H1 (cell line): Measurements from ENCODE around the gene FOXO6. TPM values are rescaled to one million over a fixed set of nuclear protein-coding genes. Genes with fewer than 3 reads are reported as not detected.

ENCODE experiments used
- CTCF ChIA-PET: fragments of 300-600 bp; sonication (Branson Sonifier 250); formaldehyde crosslinking; loops from one replicate; lab custom pipeline; 2021; ENCODE audit not compliant: partially characterized antibody; lab: Charles Lee
- POLR2A ChIA-PET: fragments of 300-600 bp; sonication (Branson Sonifier 250); formaldehyde crosslinking; loops from one replicate; lab custom pipeline; 2021; ENCODE audit warnings: inconsistent platforms; ENCODE audit not compliant: partially characterized antibody; lab: Charles Lee
- DNase-seq, 2 experiments: peaks; one replicate each; pipeline versions ENCODE4 v3.0.0 to v3.0.0-alpha.2; 2010 to 2022; ENCODE audit warnings: low spot score in 2 of 2, low read depth in 1 of 2, mixed read lengths in 1 of 2
- FAIRE-seq: peaks from 2 replicates; lab custom pipeline; 2011; peaks lifted over from hg19 to GRCh38; lab: Jason Lieb, UNC
- H2AFZ ChIP-seq: 2 replicates; pipeline ENCODE4 v1.8.1; 2012; ENCODE audit warnings: low read length, inconsistent platforms
- H2AK5ac ChIP-seq: 2 replicates; pipeline ENCODE4 v1.6.1; 2013; ENCODE audit warnings: low read depth, low read length
- H2BK120ac ChIP-seq: replicated peaks from 2 replicates; pipeline ENCODE3; 2013; ENCODE audit warnings: low read depth, low read length, inconsistent platforms
- H2BK12ac ChIP-seq: 2 replicates; pipeline ENCODE4 v1.6.1; 2013; ENCODE audit warnings: low read depth, low read length
- H2BK15ac ChIP-seq: 2 replicates; pipeline ENCODE4 v1.6.1; 2013; ENCODE audit warnings: low read length
- H2BK20ac ChIP-seq: 2 replicates; pipeline ENCODE4 v1.6.1; 2013; ENCODE audit warnings: low read length
- H2BK5ac ChIP-seq: 2 replicates; pipeline ENCODE4 v1.6.1; 2013; ENCODE audit warnings: low read depth, low read length
- H3K14ac ChIP-seq: 2 replicates; pipeline ENCODE4 v1.6.1; 2013; ENCODE audit warnings: inconsistent platforms; ENCODE audit not compliant: insufficient read length
- H3K18ac ChIP-seq: 2 replicates; pipeline ENCODE4 v1.6.1; 2013; ENCODE audit warnings: low read length; ENCODE audit errors: extremely low read depth
- H3K23ac ChIP-seq: 2 replicates; pipeline ENCODE4 v1.6.1; 2013; ENCODE audit warnings: inconsistent platforms; ENCODE audit not compliant: insufficient read length
- H3K23me2 ChIP-seq: 2 replicates; pipeline ENCODE4 v1.6.1; 2013; ENCODE audit warnings: low read depth, low read length
- H3K27ac ChIP-seq: 2 replicates; pipeline ENCODE4 v1.6.1; 2011; ENCODE audit warnings: low read depth, low read length, inconsistent platforms
- H3K27me3 ChIP-seq, 4 experiments: replicated peaks in 1 of 4; 1 replicate in 1 of 4; 2 replicates in 3 of 4; pipeline versions ENCODE4 v1.6.1 to v1.8.1; 2011 to 2013; ENCODE audit warnings: low read length in 3 of 4, mild to moderate bottlenecking in 3 of 4, inconsistent platforms in 2 of 4, mixed read lengths in 2 of 4, moderate library complexity in 1 of 4; ENCODE audit not compliant: control insufficient read depth in 3 of 4, insufficient read depth in 3 of 4; ENCODE audit errors: extremely low read depth in 1 of 4
- H3K36me3 ChIP-seq, 4 experiments: 2 replicates each; pipeline versions ENCODE4 v1.6.1 to v1.8.1; 2011 to 2013; ENCODE audit warnings: mild to moderate bottlenecking in 4 of 4, low read length in 3 of 4, moderate library complexity in 2 of 4, control low read depth in 1 of 4, inconsistent platforms in 1 of 4; ENCODE audit not compliant: insufficient read depth in 4 of 4, control insufficient read depth in 2 of 4
- H3K4ac ChIP-seq: replicated peaks from 2 replicates; pipeline ENCODE3; 2013; ENCODE audit warnings: low read length, low read depth, mixed read lengths, inconsistent platforms; ENCODE audit not compliant: insufficient read length
- H3K4me1 ChIP-seq, 4 experiments: replicated peaks in 1 of 4; 1 replicate in 1 of 4; 2 replicates in 3 of 4; pipeline versions ENCODE4 v1.6.1 to v1.8.1; 2011 to 2013; ENCODE audit warnings: low read length in 3 of 4, inconsistent platforms in 2 of 4, mixed read lengths in 1 of 4; ENCODE audit not compliant: insufficient read depth in 4 of 4, control insufficient read depth in 3 of 4
- H3K4me2 ChIP-seq, 2 experiments: 2 replicates each; pipeline versions ENCODE4 v1.6.1 to v1.8.1; 2011 to 2013; ENCODE audit warnings: low read depth in 2 of 2, low read length in 2 of 2, control low read depth in 1 of 2, inconsistent platforms in 1 of 2, mild to moderate bottlenecking in 1 of 2; ENCODE audit not compliant: insufficient read depth in 1 of 2
- H3K4me3 ChIP-seq, 4 experiments: fragments of 200-600, 300-600 bp in 1 of 4; sonication (generic), shearing (Covaris generic), sonication (Bioruptor Twin) in 1 of 4; 2 replicates each; pipeline versions ENCODE4 v1.5.1 to v1.8.1; 2011 to 2016; ENCODE audit warnings: low read length in 4 of 4, low read depth in 3 of 4, control low read depth in 2 of 4, inconsistent platforms in 2 of 4, mild to moderate bottlenecking in 2 of 4, mixed read lengths in 1 of 4, moderate library complexity in 1 of 4; ENCODE audit not compliant: insufficient read depth in 2 of 4; ENCODE audit errors: extremely low read depth in 1 of 4
- H3K56ac ChIP-seq: replicated peaks from 2 replicates; pipeline ENCODE3; 2013; ENCODE audit warnings: low read depth, mild to moderate bottlenecking, mixed read lengths, low read length, inconsistent platforms; ENCODE audit not compliant: insufficient read length
- H3K79me1 ChIP-seq: 2 replicates; pipeline ENCODE4 v1.6.1; 2013; ENCODE audit warnings: low read depth, low read length, control low read depth
- H3K79me2 ChIP-seq, 2 experiments: 2 replicates each; pipeline versions ENCODE4 v1.6.1 to v1.8.1; 2012 to 2013; ENCODE audit warnings: low read length in 2 of 2, mild to moderate bottlenecking in 2 of 2, inconsistent platforms in 1 of 2; ENCODE audit not compliant: insufficient read depth in 2 of 2, control insufficient read depth in 1 of 2
- H3K9ac ChIP-seq, 4 experiments: replicated peaks in 1 of 4; 1 replicate in 1 of 4; 2 replicates in 3 of 4; pipeline versions ENCODE4 v1.6.1 to v1.8.1; 2011 to 2013; ENCODE audit warnings: low read depth in 3 of 4, low read length in 3 of 4, control low read depth in 2 of 4, mild to moderate bottlenecking in 2 of 4, moderate library complexity in 2 of 4, inconsistent platforms in 1 of 4; ENCODE audit errors: extremely low read depth in 1 of 4
- H3K9me3 ChIP-seq, 2 experiments: 2 replicates each; pipeline versions ENCODE4 v1.6.1 to v1.8.1; 2012 to 2013; ENCODE audit warnings: mild to moderate bottlenecking in 2 of 2, moderate library complexity in 2 of 2, control low read depth in 1 of 2, inconsistent platforms in 1 of 2, low read depth in 1 of 2, low read length in 1 of 2, mixed read lengths in 1 of 2; ENCODE audit not compliant: insufficient read depth in 2 of 2
- H4K20me1 ChIP-seq, 2 experiments: replicated peaks in 1 of 2; 2 replicates each; pipeline versions ENCODE3 to v1.8.1; 2011 to 2013; ENCODE audit warnings: inconsistent platforms in 2 of 2, low read length in 2 of 2, mild to moderate bottlenecking in 1 of 2; ENCODE audit not compliant: insufficient read depth in 2 of 2, control insufficient read depth in 1 of 2
- H4K5ac ChIP-seq: 2 replicates; pipeline ENCODE4 v1.6.1; 2013; ENCODE audit warnings: low read length, low read depth, mixed read lengths, inconsistent platforms; ENCODE audit not compliant: insufficient read length
- H4K8ac ChIP-seq: 2 replicates; pipeline ENCODE4 v1.8.0; 2013; ENCODE audit warnings: mild to moderate bottlenecking, moderate library complexity, low read length, inconsistent platforms; ENCODE audit not compliant: insufficient read depth; ENCODE audit errors: extremely low read depth
- H4K91ac ChIP-seq: replicated peaks from 2 replicates; pipeline ENCODE3; 2013; ENCODE audit warnings: low read length, mixed read lengths, inconsistent platforms; ENCODE audit not compliant: insufficient read length
- KDM4A ChIP-seq: IDR thresholded peaks from one replicate; pipeline ENCODE4 v1.7.1; 2012; ENCODE audit warnings: low read depth, mild to moderate bottlenecking, moderate library complexity, low read length, inconsistent platforms; ENCODE audit not compliant: severe bottlenecking
- YY1 ChIP-seq: IDR thresholded peaks from 2 replicates; pipeline ENCODE4 v1.6.1; 2011; ENCODE audit warnings: low read depth, mild to moderate bottlenecking, low read length
- WGBS, 2 experiments: shearing (Covaris generic) in 1 of 2; methylation state at CpG; one replicate each; pipeline versions ENCODE4 v1.1.6 to v1.1.7; 2013 to 2015; ENCODE audit warnings: low lambda C conversion rate in 2 of 2, mixed read lengths in 2 of 2, inconsistent platforms in 1 of 2, low coverage in 1 of 2, missing lambda C conversion rate in 1 of 2; ENCODE audit not compliant: insufficient replicate concordance in 2 of 2, insufficient coverage in 1 of 2, insufficient read length in 1 of 2; ENCODE audit errors: extremely low coverage in 1 of 2, missing lambda C conversion rate in 1 of 2; 5-methylcytosine and 5-hydroxymethylcytosine counted together
- polyA plus RNA-seq, 7 experiments: library from polyadenylated mRNA; depleted of rRNA in 3 of 7; stranded (reverse) in 5 of 7; unstranded in 2 of 7; fragments of >200 nt in 5 of 7; fragments of 200-250 nt in 2 of 7; gene quantifications; 1 replicate in 5 of 7; 2 replicates in 1 of 7; 4 replicates in 1 of 7; pipeline versions ENCODE4 v1.2.1 to v1.2.3, GENCODE V29; 2011 to 2013; ENCODE audit warnings: missing spikeins in 2 of 7, mixed read lengths in 2 of 7
- total RNA-seq: library from RNA; stranded (reverse); fragmentation: NEBNext Ultra II Directional; extraction: Animal tissue kit (Norgen Biotek cat#: 25700); gene quantifications from 2 replicates; pipeline ENCODE4 v1.2.1, GENCODE V29; 2021

FOXO6 gene
- total and polyA plus RNA-seq, 2 of the 8 experiments (the other 6 are each of a cell fraction or from before 2014, with no cell fraction given) = 0.59 to 3.0 TPM

DNA sequence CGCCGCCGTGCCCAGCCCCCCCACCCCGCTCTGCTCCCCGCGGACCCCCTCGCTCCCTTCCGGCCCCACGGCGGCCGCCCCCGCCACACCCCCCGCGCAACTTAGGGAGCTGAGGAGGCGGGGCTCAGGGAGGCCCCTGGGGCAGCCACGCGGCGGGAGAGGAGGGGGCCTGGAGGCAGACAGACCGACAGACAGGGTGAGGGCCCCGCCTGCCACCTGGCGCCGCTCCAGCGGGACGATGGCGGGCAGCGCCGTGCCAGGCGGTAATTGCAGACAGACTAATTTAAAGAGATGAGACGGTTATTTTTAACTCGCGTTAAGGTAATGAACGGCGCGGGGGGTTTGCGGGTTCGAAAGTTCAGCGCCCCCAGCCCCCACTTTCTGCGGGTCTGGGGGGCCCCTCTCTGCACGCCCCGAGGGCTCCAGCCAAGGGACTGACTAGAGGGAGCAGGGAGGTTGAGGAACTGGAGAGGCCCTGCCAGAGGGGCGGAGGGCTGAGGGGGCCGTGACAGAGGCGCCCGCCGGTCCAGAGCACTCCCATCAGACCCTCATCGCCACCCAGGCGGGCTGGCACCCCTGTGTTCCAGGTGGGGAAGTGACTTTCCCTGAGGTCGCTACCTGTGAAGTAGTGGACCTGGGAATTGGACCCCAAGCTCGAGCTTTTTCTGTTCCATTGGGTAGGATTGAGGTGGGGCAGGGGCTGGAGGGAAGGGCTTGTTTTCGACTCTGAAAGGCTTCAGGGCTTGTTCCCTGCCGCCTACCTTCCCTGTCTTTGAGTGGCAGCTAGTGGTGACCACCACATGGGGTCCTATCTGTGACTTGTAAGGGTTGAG is 5.4 kb downstream of the FOXO6 start:
- no peaks in the 10 kb centered on the region for H3K79me2 ChIP-seq
- no peak overlapping the region for H2AFZ ChIP-seq
- peaks cover 13% of the 10 kb centered on the region; the same call in 1 of the 2 replicates for H3K23me2 ChIP-seq
- no peak overlapping the region for H4K91ac ChIP-seq
- no peak overlapping the region for H3K56ac ChIP-seq
- no peak; the same call in 1 of the 2 replicates for TF ChIP-seq YY1
- peak; percentile 34 for TF ChIP-seq KDM4A
- H3K9ac ChIP-seq = no peak overlapping the region; a peak in 2 of 7 replicates
- no peak overlapping the region for H2BK5ac ChIP-seq
- H2BK20ac ChIP-seq = no peak overlapping the region
- H3K14ac ChIP-seq = no peak overlapping the region
- CTCF ChIA-PET = interaction anchor here (0.6 to 7.3 kb wide), 10 partner anchors 11 to 94 kb away, joined by 3 to 39 read pairs (median 6); no protein-coding TSS in a partner anchor
- H2BK15ac ChIP-seq = no peak overlapping the region
- no peak overlapping the region for H3K23ac ChIP-seq
- 5% methylated on average over 32 of the region's 51 CpGs; no CpG with 5 or more reads in 1 of the 2 experiments for WGBS, 2 experiments
- H2BK12ac ChIP-seq = 0 out of 2 replicates have a peak overlapping the region, but pooled peaks have one; percentile 35
- peak overlapping the region; percentile 71 for H3K18ac ChIP-seq
- peaks cover 5 to 11% of the 10 kb centered on the region in 2 experiments for H4K20me1 ChIP-seq
- H3K4ac ChIP-seq = no peak overlapping the region
- no peak overlapping the region for H4K5ac ChIP-seq
- no peaks in the 10 kb centered on the region for H3K36me3 ChIP-seq
- H3K4me3 ChIP-seq = peak overlapping the region; percentile 30 to 70 (median 52)
- peaks cover 16 to 62% (median 48%) of the 10 kb centered on the region in 4 experiments for H3K4me1 ChIP-seq
- POLR2A ChIA-PET = interaction anchor here (1.4 to 2.6 kb wide), 5 partner anchors 9 to 39 kb away, joined by 4 to 10 read pairs (median 4); no protein-coding TSS in a partner anchor
- peak overlapping the region; percentile 78 to 87 for H3K4me2 ChIP-seq
- no peak overlapping the region for H2BK120ac ChIP-seq
- FAIRE-seq (no peak), DNase-seq (peak in 1 of 2 experiments; percentile 71)
- H3K27me3 ChIP-seq = peaks cover 21 to 50% (median 36%) of the 10 kb centered on the region in 4 experiments
- H2AK5ac ChIP-seq = no peak overlapping the region
- H4K8ac ChIP-seq = no peak overlapping the region; the same call in 1 of the 2 replicates
- H3K9me3 ChIP-seq = no peaks in the 10 kb centered on the region
- no peak overlapping the region for H3K27ac ChIP-seq
- no peaks in the 10 kb centered on the region for H3K79me1 ChIP-seq
